ENCODE results near the gene OAS3.

The OAS3 gene

GRCh38 chr12:113002155-113002554 is 63.9 kb downstream of the OAS3 start:
- no peaks in the 10 kb centered on the region for H3K27me3 ChIP-seq (ENCODE audit: insufficient read depth, low read length)
- H3K4me2 ChIP-seq (ENCODE audit: low read length): no peak overlapping the region
- no peak overlapping the region for H2BK5ac ChIP-seq (ENCODE audit: low read depth, low read length, poor library complexity)
- H3K4ac ChIP-seq (ENCODE audit: low read depth, low read length): no peak overlapping the region
- no CpG with 5 or more reads among the region's 4 CpGs for WGBS (ENCODE audit: extremely low coverage, insufficient coverage, insufficient read length)
- no peak overlapping the region for H4K12ac ChIP-seq (ENCODE audit: low read depth, low read length)
- no peak overlapping the region for H2BK12ac ChIP-seq (ENCODE audit: low read length)
- H4K8ac ChIP-seq (ENCODE audit: low read depth, low read length): no peak overlapping the region
- H3K18ac ChIP-seq (ENCODE audit: low read length): no peak overlapping the region
- no peak overlapping the region for H3K4me3 ChIP-seq (ENCODE audit: low read depth, low read length)
- no peak overlapping the region for H4K91ac ChIP-seq (ENCODE audit: low read depth, low read length)
- H2AFZ ChIP-seq (ENCODE audit: insufficient read depth, low read length, poor library complexity): no peak overlapping the region
- H3K4me1 ChIP-seq (ENCODE audit: control insufficient read depth in 1 of 2, insufficient read depth in 2 of 2, low read length in 2 of 2): no peaks in the 10 kb centered on the region
- no peak overlapping the region for H3K27ac ChIP-seq (ENCODE audit: low read depth, low read length)
- no peak overlapping the region for H2AK5ac ChIP-seq (ENCODE audit: low read length)
- no peaks in the 10 kb centered on the region for H3K79me1 ChIP-seq (ENCODE audit: low read length)
- H3K9ac ChIP-seq (ENCODE audit: low read length): no peak overlapping the region
- no peak overlapping the region for H3K14ac ChIP-seq (ENCODE audit: low read length)
- H3K9me3 ChIP-seq (ENCODE audit: insufficient read depth, low read depth, low read length): peaks cover 9% of the 10 kb centered on the region
- H2BK120ac ChIP-seq (ENCODE audit: insufficient read depth, low read length, poor library complexity): no peak overlapping the region
- no peaks in the 10 kb centered on the region for H3K79me2 ChIP-seq (ENCODE audit: control insufficient read depth, insufficient read depth, low read length, poor library complexity)
- H3K36me3 ChIP-seq (ENCODE audit: control insufficient read depth in 1 of 2, insufficient read depth in 2 of 2, low read length in 2 of 2): no peaks in the 10 kb centered on the region
- no peak overlapping the region for H3K23ac ChIP-seq (ENCODE audit: low read length)
- DNase-seq: no peak

DNA sequence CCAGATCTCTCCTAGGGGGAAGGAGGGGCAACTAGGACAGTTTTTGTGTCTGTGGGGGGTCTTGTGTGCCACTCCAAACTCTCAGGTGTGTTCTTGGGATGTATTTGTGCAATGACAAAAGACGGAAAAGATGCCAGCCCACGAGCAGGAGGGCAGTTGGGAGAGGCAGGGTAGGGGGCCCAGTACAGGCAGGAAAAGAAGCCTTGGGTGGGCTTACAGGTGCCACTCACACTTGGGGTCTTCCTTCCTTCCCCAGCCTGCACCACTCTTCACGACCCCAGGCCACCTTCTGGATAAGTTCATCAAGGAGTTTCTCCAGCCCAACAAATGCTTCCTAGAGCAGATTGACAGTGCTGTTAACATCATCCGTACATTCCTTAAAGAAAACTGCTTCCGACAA is 64.4 kb downstream of the OAS3 start:
- Histone ChIP-seq H3K27me3 (ENCODE audit: insufficient read depth, low read length) (no peaks in the 10 kb centered on the region), H3K79me2 (ENCODE audit: control insufficient read depth, insufficient read depth, low read length, poor library complexity) (no peaks in the 10 kb centered on the region), H2BK120ac (ENCODE audit: insufficient read depth, low read length, poor library complexity) (no peak overlapping the region), H2BK12ac (ENCODE audit: low read length) (no peak overlapping the region), H3K4me3 (ENCODE audit: low read depth, low read length) (no peak overlapping the region), H3K36me3 (ENCODE audit: control insufficient read depth in 1 of 2, insufficient read depth in 2 of 2, low read length in 2 of 2) (no peaks in the 10 kb centered on the region), H2AFZ (ENCODE audit: insufficient read depth, low read length, poor library complexity) (no peak overlapping the region), H3K4me2 (ENCODE audit: low read length) (no peak overlapping the region), H3K4me1 (ENCODE audit: control insufficient read depth in 1 of 2, insufficient read depth in 2 of 2, low read length in 2 of 2) (no peaks in the 10 kb centered on the region), H2AK5ac (ENCODE audit: low read length) (no peak overlapping the region), H2BK5ac (ENCODE audit: low read depth, low read length, poor library complexity) (no peak overlapping the region), H4K91ac (ENCODE audit: low read depth, low read length) (no peak overlapping the region), H3K27ac (ENCODE audit: low read depth, low read length) (no peak overlapping the region), H3K14ac (ENCODE audit: low read length) (no peak overlapping the region), H3K9ac (ENCODE audit: low read length) (no peak overlapping the region), H3K79me1 (ENCODE audit: low read length) (no peaks in the 10 kb centered on the region), H3K9me3 (ENCODE audit: insufficient read depth, low read depth, low read length) (peaks cover 5% of the 10 kb centered on the region), H4K12ac (ENCODE audit: low read depth, low read length) (no peak overlapping the region), H4K8ac (ENCODE audit: low read depth, low read length) (no peak overlapping the region), H3K18ac (ENCODE audit: low read length) (no peak overlapping the region), H3K4ac (ENCODE audit: low read depth, low read length) (no peak overlapping the region), H3K23ac (ENCODE audit: low read length) (no peak overlapping the region)
- no CpG with 5 or more reads among the region's 5 CpGs for WGBS (ENCODE audit: extremely low coverage, insufficient coverage, insufficient read length)
- DNase-seq: no peak

DNA sequence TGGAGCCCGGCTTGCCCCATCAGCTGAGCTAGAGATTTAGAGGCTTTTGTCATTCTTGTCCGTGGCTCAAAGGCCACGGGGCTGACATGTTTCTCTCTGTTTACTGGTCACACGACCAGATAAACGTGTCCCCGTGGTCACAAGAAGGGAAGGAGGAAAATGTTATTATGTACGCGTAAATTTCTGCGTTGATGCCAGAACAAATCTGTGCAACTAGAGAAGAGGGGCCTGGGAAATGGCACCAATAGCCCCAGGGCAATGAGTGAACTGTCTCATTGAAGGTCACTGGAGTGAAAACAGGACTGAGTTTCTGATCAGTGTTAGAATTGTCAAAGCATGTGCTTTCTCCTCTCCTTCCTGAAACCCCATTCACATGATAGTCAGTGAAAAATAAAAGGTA is 65.4 kb downstream of the OAS3 start:
- no peak overlapping the region for H4K8ac ChIP-seq (ENCODE audit: low read depth, low read length)
- no peak overlapping the region for H3K27ac ChIP-seq (ENCODE audit: low read depth, low read length)
- no CpG with 5 or more reads among the region's 9 CpGs for WGBS (ENCODE audit: extremely low coverage, insufficient coverage, insufficient read length)
- H3K23ac ChIP-seq (ENCODE audit: low read length): no peak overlapping the region
- H3K79me2 ChIP-seq (ENCODE audit: control insufficient read depth, insufficient read depth, low read length, poor library complexity): no peaks in the 10 kb centered on the region
- no peaks in the 10 kb centered on the region for H3K36me3 ChIP-seq (ENCODE audit: control insufficient read depth in 1 of 2, insufficient read depth in 2 of 2, low read length in 2 of 2)
- no peak overlapping the region for H3K18ac ChIP-seq (ENCODE audit: low read length)
- no peak overlapping the region for H2AK5ac ChIP-seq (ENCODE audit: low read length)
- no peak overlapping the region for H3K9ac ChIP-seq (ENCODE audit: low read length)
- H3K27me3 ChIP-seq (ENCODE audit: insufficient read depth, low read length): no peaks in the 10 kb centered on the region
- H2BK120ac ChIP-seq (ENCODE audit: insufficient read depth, low read length, poor library complexity): no peak overlapping the region
- H2AFZ ChIP-seq (ENCODE audit: insufficient read depth, low read length, poor library complexity): no peak overlapping the region
- H3K14ac ChIP-seq (ENCODE audit: low read length): no peak overlapping the region
- DNase-seq: no peak
- no peaks in the 10 kb centered on the region for H3K4me1 ChIP-seq (ENCODE audit: control insufficient read depth in 1 of 2, insufficient read depth in 2 of 2, low read length in 2 of 2)
- H3K4ac ChIP-seq (ENCODE audit: low read depth, low read length): no peak overlapping the region
- no peak overlapping the region for H2BK12ac ChIP-seq (ENCODE audit: low read length)
- H2BK5ac ChIP-seq (ENCODE audit: low read depth, low read length, poor library complexity): no peak overlapping the region
- H3K4me2 ChIP-seq (ENCODE audit: low read length): no peak overlapping the region
- H3K4me3 ChIP-seq (ENCODE audit: low read depth, low read length): no peak overlapping the region
- no peak overlapping the region for H4K91ac ChIP-seq (ENCODE audit: low read depth, low read length)
- no peaks in the 10 kb centered on the region for H3K79me1 ChIP-seq (ENCODE audit: low read length)
- H4K12ac ChIP-seq (ENCODE audit: low read depth, low read length): no peak overlapping the region
- H3K9me3 ChIP-seq (ENCODE audit: insufficient read depth, low read depth, low read length): peaks cover 3% of the 10 kb centered on the region

DNA sequence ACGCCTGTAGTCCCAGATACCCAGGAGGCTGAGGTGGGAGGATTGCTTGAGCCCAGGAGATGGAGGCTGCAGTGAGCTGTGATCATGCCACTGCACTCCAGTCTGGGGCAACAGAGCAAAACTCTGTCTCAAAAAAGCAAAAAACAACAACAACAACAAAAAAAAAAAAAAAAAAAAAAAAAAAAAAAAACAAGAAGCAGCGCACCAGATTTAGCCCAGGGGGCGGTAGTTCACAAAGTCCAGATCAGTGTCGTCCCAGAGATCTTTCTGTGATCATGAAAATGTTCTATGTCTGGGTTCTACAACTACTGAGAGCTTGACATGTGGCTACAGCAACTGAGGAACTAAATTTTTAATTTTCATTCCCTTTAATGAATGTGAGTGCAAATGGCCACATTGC is 67.5 kb downstream of the OAS3 start:
- no peak overlapping the region for H3K27ac ChIP-seq (ENCODE audit: low read depth, low read length)
- H4K8ac ChIP-seq (ENCODE audit: low read depth, low read length): no peak overlapping the region
- no peak overlapping the region for H2BK12ac ChIP-seq (ENCODE audit: low read length)
- H3K79me1 ChIP-seq (ENCODE audit: low read length): no peaks in the 10 kb centered on the region
- no peaks in the 10 kb centered on the region for H3K36me3 ChIP-seq (ENCODE audit: control insufficient read depth in 1 of 2, insufficient read depth in 2 of 2, low read length in 2 of 2)
- H3K27me3 ChIP-seq (ENCODE audit: insufficient read depth, low read length): no peaks in the 10 kb centered on the region
- no peak overlapping the region for H3K4ac ChIP-seq (ENCODE audit: low read depth, low read length)
- H2AK5ac ChIP-seq (ENCODE audit: low read length): no peak overlapping the region
- H3K18ac ChIP-seq (ENCODE audit: low read length): no peak overlapping the region
- no peak overlapping the region for H2AFZ ChIP-seq (ENCODE audit: insufficient read depth, low read length, poor library complexity)
- H4K91ac ChIP-seq (ENCODE audit: low read depth, low read length): no peak overlapping the region
- WGBS (ENCODE audit: extremely low coverage, insufficient coverage, insufficient read length): no CpG with 5 or more reads among the region's 4 CpGs
- H3K4me2 ChIP-seq (ENCODE audit: low read length): no peak overlapping the region
- no peak overlapping the region for H2BK5ac ChIP-seq (ENCODE audit: low read depth, low read length, poor library complexity)
- H3K79me2 ChIP-seq (ENCODE audit: control insufficient read depth, insufficient read depth, low read length, poor library complexity): no peaks in the 10 kb centered on the region
- no peaks in the 10 kb centered on the region for H3K9me3 ChIP-seq (ENCODE audit: insufficient read depth, low read depth, low read length)
- no peak overlapping the region for H3K9ac ChIP-seq (ENCODE audit: low read length)
- peak in 1 of 2 donors; percentile 19 for DNase-seq
- H3K14ac ChIP-seq (ENCODE audit: low read length): no peak overlapping the region
- no peak overlapping the region for H2BK120ac ChIP-seq (ENCODE audit: insufficient read depth, low read length, poor library complexity)
- H3K4me3 ChIP-seq (ENCODE audit: low read depth, low read length): no peak overlapping the region
- no peak overlapping the region for H4K12ac ChIP-seq (ENCODE audit: low read depth, low read length)
- no peak overlapping the region for H3K23ac ChIP-seq (ENCODE audit: low read length)
- no peaks in the 10 kb centered on the region for H3K4me1 ChIP-seq (ENCODE audit: control insufficient read depth in 1 of 2, insufficient read depth in 2 of 2, low read length in 2 of 2)
